ENCODE data around the gene DHDH.
"Not testable (repeated sequence)": the region's sequence is repeated elsewhere in the genome, so short reads cannot be mapped to it uniquely, and the experiment has no call there.

DHDH gene

GRCh38 chr19:48933382-48933932 is at the start of gene DHDH:
DHDH (plus strand) TSS chr19:48933699; CDS start chr19:48933722, 23 bp downstream.
- DNase-seq (ENCODE audit: low spot score), result peak; percentile 65

- DNase-seq (ENCODE audit: low spot score), result no peak
Measured at GRCh38 chr19:48883726-48884125, 49.8 kb upstream of the DHDH start.

GRCh38 chr19:48887861-48888612 is 45.5 kb upstream of the DHDH start:
- no peak for DNase-seq (ENCODE audit: low spot score)

- not testable (repeated sequence) for DNase-seq (ENCODE audit: low spot score)
Measured at GRCh38 chr19:48889496-48889895, 44.0 kb upstream of the DHDH start.

GRCh38 chr19:48890551-48890950 is 42.9 kb upstream of the DHDH start:
- DNase-seq (ENCODE audit: low spot score), result no peak

- no peak for DNase-seq (ENCODE audit: low spot score)
Measured at GRCh38 chr19:48895226-48895625, 38.3 kb upstream of the DHDH start.

- DNase-seq (ENCODE audit: low spot score), result no peak
Measured at GRCh38 chr19:48896191-48896720, 37.2 kb upstream of the DHDH start.

- no peak for DNase-seq (ENCODE audit: low spot score)
Measured at GRCh38 chr19:48897181-48897580, 36.3 kb upstream of the DHDH start.

- DNase-seq (ENCODE audit: low spot score), result not testable (repeated sequence)
Measured at GRCh38 chr19:48899386-48899749, 34.1 kb upstream of the DHDH start.

- peak; percentile 99 for DNase-seq (ENCODE audit: low spot score)
Measured at GRCh38 chr19:48899781-48900476, 33.6 kb upstream of the DHDH start, which contains the start of gene NUCB1. NUCB1 (plus strand) TSS chr19:48900312; CDS start chr19:48900797, 485 bp downstream.

GRCh38 chr19:48900477-48901406 is 32.8 kb upstream of the DHDH start:
- DNase-seq (ENCODE audit: low spot score), result peak; percentile 84

GRCh38 chr19:48902291-48902690 is 31.2 kb upstream of the DHDH start:
- DNase-seq (ENCODE audit: low spot score), result not testable (repeated sequence)

- not testable (repeated sequence) for DNase-seq (ENCODE audit: low spot score)
Measured at GRCh38 chr19:48903788-48904187, 29.7 kb upstream of the DHDH start.

GRCh38 chr19:48905664-48906063 is 27.8 kb upstream of the DHDH start:
- no peak for DNase-seq (ENCODE audit: low spot score)

GRCh38 chr19:48906324-48906723 is 27.2 kb upstream of the DHDH start:
- no peak for DNase-seq (ENCODE audit: low spot score)

GRCh38 chr19:48907671-48908070 is 25.8 kb upstream of the DHDH start:
- no peak for DNase-seq (ENCODE audit: low spot score)

- not testable (repeated sequence) for DNase-seq (ENCODE audit: low spot score)
Measured at GRCh38 chr19:48909424-48910077, 23.9 kb upstream of the DHDH start.

GRCh38 chr19:48910803-48911202 is 22.7 kb upstream of the DHDH start:
- DNase-seq (ENCODE audit: low spot score), result no peak

- DNase-seq (ENCODE audit: low spot score), result no peak
Measured at GRCh38 chr19:48913114-48913889, 20.2 kb upstream of the DHDH start.

- DNase-seq (ENCODE audit: low spot score), result no peak
Measured at GRCh38 chr19:48914181-48914580, 19.3 kb upstream of the DHDH start.
